ENCODE data around the gene FRMPD1.

FRMPD1 gene

DNA sequence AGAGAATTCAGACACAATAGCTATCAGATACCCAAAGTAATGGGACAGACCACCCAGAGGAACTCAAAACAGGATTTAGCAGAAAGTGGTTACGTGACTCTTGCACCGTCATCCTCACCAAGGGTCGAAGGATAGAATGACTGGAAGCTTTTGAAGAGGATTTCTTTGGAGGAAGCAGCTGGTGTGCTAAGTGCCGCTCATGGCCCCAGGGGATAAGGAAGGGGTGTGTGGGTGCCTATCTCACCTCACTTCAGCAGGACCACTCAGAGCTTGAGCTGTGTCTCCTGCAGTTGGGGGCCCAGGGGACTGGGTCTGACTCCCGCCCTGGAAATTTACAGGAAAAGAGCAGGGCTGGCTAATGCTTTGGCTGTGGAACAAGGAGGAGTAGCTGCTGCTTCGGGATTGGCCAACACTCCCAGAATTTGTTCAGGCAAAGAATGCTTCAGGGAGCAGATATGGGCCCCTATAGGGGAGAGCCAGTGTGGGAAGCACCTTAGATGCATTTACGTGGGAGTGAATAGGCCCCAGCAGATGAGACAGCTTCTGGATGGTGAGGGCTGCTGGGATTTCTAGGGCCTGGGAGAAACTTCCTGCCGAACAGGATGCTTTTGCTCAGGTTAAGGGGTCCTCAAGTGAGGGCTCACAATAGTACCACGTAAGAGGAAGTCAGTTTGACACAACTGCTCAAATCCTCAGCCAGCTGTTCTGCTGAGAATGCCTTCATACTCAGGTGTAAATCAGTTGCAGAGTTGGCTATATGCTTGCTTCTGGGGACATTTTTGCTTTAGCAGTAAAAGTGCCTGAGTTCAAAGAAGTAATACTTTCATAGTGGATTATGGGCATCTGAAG lies 29.3 kb upstream of the FRMPD1 start:
- TF ChIP-seq NFIC (IDR thresholded peaks at IDR 0.05), result no peak
- TF ChIP-seq RAD21 (IDR thresholded peaks at IDR 0.05; ENCODE audit: low read depth), result no peak
- TF ChIP-seq YY1 (IDR thresholded peaks at IDR 0.05; ENCODE audit: low read depth), result no peak
- TF ChIP-seq ZBTB7A (IDR thresholded peaks at IDR 0.05; ENCODE audit: low read depth), result no peak
- TF ChIP-seq EP300 (IDR thresholded peaks at IDR 0.05; ENCODE audit: borderline replicate concordance), result no peak
- no peak for TF ChIP-seq EGR1 (IDR thresholded peaks at IDR 0.05)
- TF ChIP-seq TCF12 (IDR thresholded peaks at IDR 0.05; ENCODE audit: low read depth), result no peak
- TF ChIP-seq, protein P1, sequence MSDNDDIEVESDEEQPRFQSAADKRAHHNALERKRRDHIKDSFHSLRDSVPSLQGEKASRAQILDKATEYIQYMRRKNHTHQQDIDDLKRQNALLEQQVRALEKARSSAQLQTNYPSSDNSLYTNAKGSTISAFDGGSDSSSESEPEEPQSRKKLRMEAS (IDR thresholded peaks at IDR 0.05), result no peak
- TF ChIP-seq TEAD4 (IDR thresholded peaks at IDR 0.05), result no peak

DNA sequence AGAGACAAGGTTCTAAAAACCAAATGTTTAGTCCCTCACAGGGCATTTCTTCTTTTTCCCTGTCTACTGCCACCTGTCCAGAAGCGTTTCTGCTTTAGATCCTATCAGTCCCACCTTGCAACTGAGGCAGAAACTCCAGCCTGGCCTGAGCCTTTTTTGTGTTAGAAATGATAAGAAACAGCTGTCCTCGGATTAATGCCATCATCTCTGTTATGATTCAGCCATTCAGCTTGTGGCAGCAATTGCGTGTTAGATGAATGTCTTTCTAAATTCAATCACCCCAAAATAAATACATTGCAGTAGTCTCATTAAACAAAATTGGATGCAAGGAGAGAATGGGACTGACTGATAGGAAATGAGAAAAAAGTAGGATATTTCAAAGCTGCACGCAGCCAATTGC lies 28.3 kb upstream of the FRMPD1 start:
- TF ChIP-seq ZBTB7A (IDR thresholded peaks at IDR 0.05; ENCODE audit: low read depth) (no peak), TCF12 (IDR thresholded peaks at IDR 0.05; ENCODE audit: low read depth) (no peak), TAF1 (IDR thresholded peaks at IDR 0.05; ENCODE audit: low read depth) (no peak), CREB1 (IDR thresholded peaks at IDR 0.05; ENCODE audit: low read depth) (no peak), TEAD4 (IDR thresholded peaks at IDR 0.05) (no peak), EGR1 (IDR thresholded peaks at IDR 0.05) (no peak), YY1 (IDR thresholded peaks at IDR 0.05; ENCODE audit: low read depth) (no peak), EP300 (IDR thresholded peaks at IDR 0.05; ENCODE audit: borderline replicate concordance) (no peak), FOXM1 (IDR thresholded peaks at IDR 0.05; ENCODE audit: borderline replicate concordance, low read depth) (no peak), CEBPB (IDR thresholded peaks at IDR 0.05) (no peak), NFIC (IDR thresholded peaks at IDR 0.05) (no peak), RAD21 (IDR thresholded peaks at IDR 0.05; ENCODE audit: low read depth) (no peak)
- TF ChIP-seq, protein P2, sequence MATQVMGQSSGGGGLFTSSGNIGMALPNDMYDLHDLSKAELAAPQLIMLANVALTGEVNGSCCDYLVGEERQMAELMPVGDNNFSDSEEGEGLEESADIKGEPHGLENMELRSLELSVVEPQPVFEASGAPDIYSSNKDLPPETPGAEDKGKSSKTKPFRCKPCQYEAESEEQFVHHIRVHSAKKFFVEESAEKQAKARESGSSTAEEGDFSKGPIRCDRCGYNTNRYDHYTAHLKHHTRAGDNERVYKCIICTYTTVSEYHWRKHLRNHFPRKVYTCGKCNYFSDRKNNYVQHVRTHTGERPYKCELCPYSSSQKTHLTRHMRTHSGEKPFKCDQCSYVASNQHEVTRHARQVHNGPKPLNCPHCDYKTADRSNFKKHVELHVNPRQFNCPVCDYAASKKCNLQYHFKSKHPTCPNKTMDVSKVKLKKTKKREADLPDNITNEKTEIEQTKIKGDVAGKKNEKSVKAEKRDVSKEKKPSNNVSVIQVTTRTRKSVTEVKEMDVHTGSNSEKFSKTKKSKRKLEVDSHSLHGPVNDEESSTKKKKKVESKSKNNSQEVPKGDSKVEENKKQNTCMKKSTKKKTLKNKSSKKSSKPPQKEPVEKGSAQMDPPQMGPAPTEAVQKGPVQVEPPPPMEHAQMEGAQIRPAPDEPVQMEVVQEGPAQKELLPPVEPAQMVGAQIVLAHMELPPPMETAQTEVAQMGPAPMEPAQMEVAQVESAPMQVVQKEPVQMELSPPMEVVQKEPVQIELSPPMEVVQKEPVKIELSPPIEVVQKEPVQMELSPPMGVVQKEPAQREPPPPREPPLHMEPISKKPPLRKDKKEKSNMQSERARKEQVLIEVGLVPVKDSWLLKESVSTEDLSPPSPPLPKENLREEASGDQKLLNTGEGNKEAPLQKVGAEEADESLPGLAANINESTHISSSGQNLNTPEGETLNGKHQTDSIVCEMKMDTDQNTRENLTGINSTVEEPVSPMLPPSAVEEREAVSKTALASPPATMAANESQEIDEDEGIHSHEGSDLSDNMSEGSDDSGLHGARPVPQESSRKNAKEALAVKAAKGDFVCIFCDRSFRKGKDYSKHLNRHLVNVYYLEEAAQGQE (IDR thresholded peaks at IDR 0.05; ENCODE audit: low read depth), result no peak
- TF ChIP-seq, protein P1 (IDR thresholded peaks at IDR 0.05), result no peak
- TF ChIP-seq, protein P3, sequence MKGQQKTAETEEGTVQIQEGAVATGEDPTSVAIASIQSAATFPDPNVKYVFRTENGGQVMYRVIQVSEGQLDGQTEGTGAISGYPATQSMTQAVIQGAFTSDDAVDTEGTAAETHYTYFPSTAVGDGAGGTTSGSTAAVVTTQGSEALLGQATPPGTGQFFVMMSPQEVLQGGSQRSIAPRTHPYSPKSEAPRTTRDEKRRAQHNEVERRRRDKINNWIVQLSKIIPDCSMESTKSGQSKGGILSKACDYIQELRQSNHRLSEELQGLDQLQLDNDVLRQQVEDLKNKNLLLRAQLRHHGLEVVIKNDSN (IDR thresholded peaks at IDR 0.05), result no peak

DNA sequence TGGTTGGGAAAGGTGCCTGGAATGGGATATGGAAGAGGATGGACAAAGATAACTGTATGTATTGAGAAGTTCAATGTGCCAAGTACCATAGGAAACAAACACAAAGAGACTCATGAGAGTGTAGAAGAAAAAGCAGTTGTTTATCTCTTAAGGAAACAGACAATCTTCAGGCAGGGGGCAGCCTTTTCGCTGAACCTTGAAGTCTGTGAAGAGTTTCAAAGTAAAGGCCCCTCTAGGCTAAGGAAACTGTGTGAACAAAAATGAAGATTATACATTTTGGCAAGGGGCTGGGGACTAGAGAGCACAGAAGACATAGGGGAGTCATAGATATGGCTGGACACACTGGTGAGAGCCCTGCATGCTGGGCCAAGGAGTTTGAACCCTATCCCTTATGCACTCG lies 27.5 kb upstream of the FRMPD1 start:
- TF ChIP-seq TCF12 (IDR thresholded peaks at IDR 0.05; ENCODE audit: low read depth), result no peak
- no peak for TF ChIP-seq CEBPB (IDR thresholded peaks at IDR 0.05)
- TF ChIP-seq, protein P2 (IDR thresholded peaks at IDR 0.05; ENCODE audit: low read depth), result no peak
- TF ChIP-seq TAF1 (IDR thresholded peaks at IDR 0.05; ENCODE audit: low read depth), result no peak
- no peak for TF ChIP-seq ZBTB7A (IDR thresholded peaks at IDR 0.05; ENCODE audit: low read depth)
- TF ChIP-seq YY1 (IDR thresholded peaks at IDR 0.05; ENCODE audit: low read depth), result no peak

DNA sequence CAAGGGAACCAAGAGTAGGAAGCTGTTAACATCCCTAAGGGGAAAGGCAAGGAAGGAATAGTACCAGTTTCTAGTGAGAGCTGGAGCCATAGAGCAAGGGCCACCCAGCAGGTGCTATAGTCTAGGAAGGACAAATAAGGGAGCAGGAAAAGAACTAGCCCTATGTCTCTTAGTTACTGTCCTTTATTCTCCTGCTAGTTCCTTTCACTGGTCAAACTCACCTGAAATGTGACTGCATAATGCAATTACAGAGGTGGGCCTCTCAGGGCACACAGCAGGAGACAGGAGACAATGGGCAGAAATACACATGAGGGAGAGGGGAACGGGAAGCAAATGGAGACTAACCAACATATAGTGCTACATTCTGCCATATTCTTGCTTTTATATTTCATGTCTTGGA lies 26.7 kb upstream of the FRMPD1 start:
- TF ChIP-seq, protein P2 (IDR thresholded peaks at IDR 0.05; ENCODE audit: low read depth), result no peak
- TF ChIP-seq, protein P3 (IDR thresholded peaks at IDR 0.05), result no peak
- no peak for TF ChIP-seq EGR1 (IDR thresholded peaks at IDR 0.05)
- no peak for TF ChIP-seq NFIC (IDR thresholded peaks at IDR 0.05)
- no peak for TF ChIP-seq TEAD4 (IDR thresholded peaks at IDR 0.05)
- no peak for TF ChIP-seq RAD21 (IDR thresholded peaks at IDR 0.05; ENCODE audit: low read depth)
- TF ChIP-seq EP300 (IDR thresholded peaks at IDR 0.05; ENCODE audit: borderline replicate concordance), result no peak
- no peak for TF ChIP-seq TAF1 (IDR thresholded peaks at IDR 0.05; ENCODE audit: low read depth)
- TF ChIP-seq YY1 (IDR thresholded peaks at IDR 0.05; ENCODE audit: low read depth), result no peak
- TF ChIP-seq FOXM1 (IDR thresholded peaks at IDR 0.05; ENCODE audit: borderline replicate concordance, low read depth), result no peak
- no peak for TF ChIP-seq CREB1 (IDR thresholded peaks at IDR 0.05; ENCODE audit: low read depth)
- TF ChIP-seq, protein P1 (IDR thresholded peaks at IDR 0.05), result no peak
- no peak for TF ChIP-seq CEBPB (IDR thresholded peaks at IDR 0.05)
- no peak for TF ChIP-seq TCF12 (IDR thresholded peaks at IDR 0.05; ENCODE audit: low read depth)
- no peak for TF ChIP-seq ZBTB7A (IDR thresholded peaks at IDR 0.05; ENCODE audit: low read depth)
